Measurements from ENCODE around the gene KLC4. TPM values are rescaled to one million over a fixed set of nuclear protein-coding genes. Genes with fewer than 3 reads are reported as not detected.

KLC4 gene
- polyA plus RNA-seq, 2 donors = 8.4 to 15.3 TPM

GRCh38 chr6:43089874-43090558 is 30.6 kb downstream of the KLC4 start:
- H3K4me1 ChIP-seq (ENCODE audit: control insufficient read depth in 2 of 2, insufficient read depth in 2 of 2, low read length in 1 of 2) = peaks cover 3 to 6% of the 10 kb centered on the region in 2 donors

DNA sequence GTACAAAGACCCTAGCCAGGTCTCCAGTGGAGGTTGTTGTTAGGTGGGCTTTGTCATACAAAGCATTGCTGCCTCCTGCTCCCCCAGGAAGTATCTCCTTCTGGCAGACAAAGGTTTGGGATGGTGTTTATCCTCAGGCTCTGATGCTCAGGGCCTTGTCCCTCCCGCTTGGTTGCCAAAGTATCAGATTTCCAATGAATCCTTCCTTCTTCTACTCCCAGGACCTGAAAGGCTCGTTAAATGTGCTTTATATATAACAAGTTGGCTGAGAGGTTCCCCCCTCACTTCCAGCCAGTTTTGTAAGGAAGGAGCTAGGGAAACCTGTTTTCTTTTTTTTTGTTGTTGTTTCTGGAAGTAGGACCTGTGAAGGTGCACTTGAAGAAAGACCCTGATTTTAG is 31.1 kb downstream of the KLC4 start:
- Histone ChIP-seq H3K27me3 (ENCODE audit: control insufficient read depth in 1 of 2, insufficient read depth in 2 of 2, low read length in 2 of 2) (no peaks in the 10 kb centered on the region), H3K4me3 (ENCODE audit: low read depth in 1 of 2, low read length in 2 of 2) (no peak overlapping the region), H3K27ac (ENCODE audit: low read depth in 2 of 2, low read length in 1 of 2) (peak overlapping the region; percentile 64 to 80), H3K36me3 (ENCODE audit: control insufficient read depth in 2 of 2, insufficient read depth in 2 of 2, low read length in 1 of 2) (no peaks in the 10 kb centered on the region), H3K9me3 (ENCODE audit: control insufficient read depth in 2 of 2, insufficient read depth in 1 of 2, low read depth in 1 of 2, low read length in 1 of 2) (no peaks in the 10 kb centered on the region), H3K4me1 (ENCODE audit: control insufficient read depth in 2 of 2, insufficient read depth in 2 of 2, low read length in 1 of 2) (peaks cover 3 to 6% of the 10 kb centered on the region in 2 donors)
- WGBS, 2 donors = 39 to 44% methylated on average over 2 of the region's 2 CpGs

More at GRCh38 chr6:43089874-43090558, 30.6 kb downstream of the KLC4 start:
- Histone ChIP-seq H3K27me3 (ENCODE audit: control insufficient read depth in 1 of 2, insufficient read depth in 2 of 2, low read length in 2 of 2) (no peaks in the 10 kb centered on the region), H3K9me3 (ENCODE audit: control insufficient read depth in 2 of 2, insufficient read depth in 1 of 2, low read depth in 1 of 2, low read length in 1 of 2) (no peaks in the 10 kb centered on the region), H3K36me3 (ENCODE audit: control insufficient read depth in 2 of 2, insufficient read depth in 2 of 2, low read length in 1 of 2) (no peaks in the 10 kb centered on the region), H3K27ac (ENCODE audit: low read depth in 2 of 2, low read length in 1 of 2) (peak overlapping the region; percentile 64 to 80), H3K4me3 (ENCODE audit: low read depth in 1 of 2, low read length in 2 of 2) (no peak overlapping the region)
- WGBS, 2 donors = 52% methylated on average over 8 of the region's 8 CpGs

GRCh38 chr6:43091020-43091419 is 31.6 kb downstream of the KLC4 start:
- no peaks in the 10 kb centered on the region for H3K36me3 ChIP-seq (ENCODE audit: control insufficient read depth in 2 of 2, insufficient read depth in 2 of 2, low read length in 1 of 2)
- no peak overlapping the region for H3K4me3 ChIP-seq (ENCODE audit: low read depth in 1 of 2, low read length in 2 of 2)
- H3K9me3 ChIP-seq (ENCODE audit: control insufficient read depth in 2 of 2, insufficient read depth in 1 of 2, low read depth in 1 of 2, low read length in 1 of 2) = no peaks in the 10 kb centered on the region
- no peaks in the 10 kb centered on the region for H3K27me3 ChIP-seq (ENCODE audit: control insufficient read depth in 1 of 2, insufficient read depth in 2 of 2, low read length in 2 of 2)
- 73 to 75% methylated on average over 5 of the region's 5 CpGs for WGBS, 2 donors
- peak overlapping the region in 1 of 2 donors; percentile 32 for H3K27ac ChIP-seq (ENCODE audit: low read depth in 2 of 2, low read length in 1 of 2)
- H3K4me1 ChIP-seq (ENCODE audit: control insufficient read depth in 2 of 2, insufficient read depth in 2 of 2, low read length in 1 of 2) = peaks cover 3 to 6% of the 10 kb centered on the region in 2 donors

DNA sequence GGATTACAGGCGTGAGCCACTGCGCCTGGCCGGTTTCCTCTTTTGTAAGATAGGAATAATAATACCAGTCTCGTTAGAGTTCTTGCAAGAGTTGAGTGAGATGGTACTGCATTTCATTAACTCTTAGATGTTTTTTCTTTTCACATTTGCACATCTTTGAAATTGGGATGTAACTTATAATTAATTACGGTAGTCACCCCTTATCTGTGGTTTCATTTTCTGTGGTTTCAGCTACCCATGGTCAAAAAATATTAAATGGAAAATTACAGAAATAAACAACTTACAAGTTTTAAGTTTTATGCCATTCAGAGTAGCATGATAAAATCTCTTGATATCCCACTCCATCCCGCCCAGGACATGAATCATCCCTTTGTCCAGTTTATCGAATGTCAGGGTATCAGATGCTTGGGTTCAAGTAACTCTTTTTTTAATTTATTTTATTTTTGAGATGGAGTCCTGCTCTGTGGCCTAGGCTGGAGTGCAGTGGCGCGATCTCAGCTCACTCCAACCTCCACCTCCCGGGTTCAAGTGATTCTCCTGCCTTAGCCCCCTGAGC is 32.1 kb downstream of the KLC4 start:
- Histone ChIP-seq H3K4me3 (ENCODE audit: low read depth in 1 of 2, low read length in 2 of 2) (no peak overlapping the region), H3K36me3 (ENCODE audit: control insufficient read depth in 2 of 2, insufficient read depth in 2 of 2, low read length in 1 of 2) (no peaks in the 10 kb centered on the region), H3K4me1 (ENCODE audit: control insufficient read depth in 2 of 2, insufficient read depth in 2 of 2, low read length in 1 of 2) (peaks cover 3 to 6% of the 10 kb centered on the region in 2 donors), H3K27ac (ENCODE audit: low read depth in 2 of 2, low read length in 1 of 2) (no peak overlapping the region), H3K9me3 (ENCODE audit: control insufficient read depth in 2 of 2, insufficient read depth in 1 of 2, low read depth in 1 of 2, low read length in 1 of 2) (no peaks in the 10 kb centered on the region), H3K27me3 (ENCODE audit: control insufficient read depth in 1 of 2, insufficient read depth in 2 of 2, low read length in 2 of 2) (no peaks in the 10 kb centered on the region)
- WGBS, 2 donors = 81 to 88% methylated on average over 10 of the region's 10 CpGs

DNA sequence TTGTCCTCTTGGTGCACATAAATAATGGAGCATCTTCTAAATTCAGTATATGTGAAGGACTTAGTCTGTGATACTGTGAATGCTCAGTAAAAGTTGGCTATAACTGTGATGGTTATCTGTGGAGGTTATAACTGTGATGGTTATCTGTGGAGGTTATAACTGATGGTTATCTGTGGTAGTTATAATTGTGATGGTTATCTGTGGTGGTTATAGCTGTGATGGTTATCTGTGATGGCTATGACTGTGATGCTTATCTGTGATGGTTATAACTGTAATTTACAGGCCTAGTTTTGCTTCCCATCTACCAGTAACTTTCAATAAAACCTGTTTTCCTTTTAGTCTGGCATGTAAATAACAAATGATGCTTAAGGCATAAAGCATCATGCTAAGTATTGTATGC is 33.2 kb downstream of the KLC4 start:
- peaks cover 0 to 4% of the 10 kb centered on the region in 2 donors for H3K4me1 ChIP-seq (ENCODE audit: control insufficient read depth in 2 of 2, insufficient read depth in 2 of 2, low read length in 1 of 2)
- H3K27me3 ChIP-seq (ENCODE audit: control insufficient read depth in 1 of 2, insufficient read depth in 2 of 2, low read length in 2 of 2) = no peaks in the 10 kb centered on the region
- H3K36me3 ChIP-seq (ENCODE audit: control insufficient read depth in 2 of 2, insufficient read depth in 2 of 2, low read length in 1 of 2) = no peaks in the 10 kb centered on the region
- no peak overlapping the region for H3K27ac ChIP-seq (ENCODE audit: low read depth in 2 of 2, low read length in 1 of 2)
- no peak overlapping the region for H3K4me3 ChIP-seq (ENCODE audit: low read depth in 1 of 2, low read length in 2 of 2)
- H3K9me3 ChIP-seq (ENCODE audit: control insufficient read depth in 2 of 2, insufficient read depth in 1 of 2, low read depth in 1 of 2, low read length in 1 of 2) = no peaks in the 10 kb centered on the region

DNA sequence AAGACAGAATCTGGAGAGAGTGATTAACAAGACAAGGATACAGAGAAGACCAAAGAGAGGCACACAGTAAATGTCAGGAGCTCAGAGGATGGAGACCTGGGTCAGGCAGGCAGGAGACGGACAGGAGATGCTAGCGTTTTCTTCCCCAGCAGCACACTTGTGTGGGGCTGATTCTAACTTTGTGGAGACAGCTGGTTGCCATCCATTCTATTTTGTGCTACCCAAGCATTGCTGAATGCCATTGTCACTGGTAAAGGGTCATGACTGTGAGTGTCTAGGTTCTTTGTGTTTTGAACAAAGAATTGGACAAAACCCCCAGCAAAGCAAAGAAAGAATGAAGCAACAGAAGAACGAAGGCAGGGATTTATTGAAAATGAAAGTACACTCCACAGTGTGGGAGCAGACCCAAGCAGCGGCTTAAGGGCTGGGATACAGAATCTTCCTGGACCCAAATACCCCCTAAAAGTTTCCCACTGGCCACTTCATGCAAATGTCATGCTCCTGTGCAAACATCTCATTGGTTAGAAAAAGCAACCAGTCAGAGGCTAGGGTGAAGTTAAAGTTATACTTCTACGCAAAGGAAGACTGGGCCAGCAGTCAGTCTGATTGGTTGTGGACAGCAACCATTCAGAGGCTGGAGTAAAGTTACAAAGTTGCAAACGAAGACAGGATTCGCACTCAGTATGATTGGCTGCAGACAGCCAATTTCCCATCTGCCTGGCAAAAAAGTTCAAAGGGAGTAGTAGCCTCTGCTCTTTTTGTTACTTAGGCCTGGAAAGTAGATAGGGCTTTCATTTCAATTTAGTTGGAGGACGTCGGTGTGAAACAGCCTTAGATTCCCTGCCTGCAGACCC is 34.2 kb downstream of the KLC4 start:
- 36 to 41% methylated on average over 9 of the region's 9 CpGs for WGBS, 2 donors
- H3K4me1 ChIP-seq (ENCODE audit: control insufficient read depth in 2 of 2, insufficient read depth in 2 of 2, low read length in 1 of 2) = peaks cover 0 to 2% of the 10 kb centered on the region in 2 donors
- H3K4me3 ChIP-seq (ENCODE audit: low read depth in 1 of 2, low read length in 2 of 2) = peak overlapping the region; percentile 25 to 41
- no peaks in the 10 kb centered on the region for H3K9me3 ChIP-seq (ENCODE audit: control insufficient read depth in 2 of 2, insufficient read depth in 1 of 2, low read depth in 1 of 2, low read length in 1 of 2)
- H3K27ac ChIP-seq (ENCODE audit: low read depth in 2 of 2, low read length in 1 of 2) = peak overlapping the region; percentile 72 to 77
- no peaks in the 10 kb centered on the region for H3K27me3 ChIP-seq (ENCODE audit: control insufficient read depth in 1 of 2, insufficient read depth in 2 of 2, low read length in 2 of 2)
- no peaks in the 10 kb centered on the region for H3K36me3 ChIP-seq (ENCODE audit: control insufficient read depth in 2 of 2, insufficient read depth in 2 of 2, low read length in 1 of 2)

DNA sequence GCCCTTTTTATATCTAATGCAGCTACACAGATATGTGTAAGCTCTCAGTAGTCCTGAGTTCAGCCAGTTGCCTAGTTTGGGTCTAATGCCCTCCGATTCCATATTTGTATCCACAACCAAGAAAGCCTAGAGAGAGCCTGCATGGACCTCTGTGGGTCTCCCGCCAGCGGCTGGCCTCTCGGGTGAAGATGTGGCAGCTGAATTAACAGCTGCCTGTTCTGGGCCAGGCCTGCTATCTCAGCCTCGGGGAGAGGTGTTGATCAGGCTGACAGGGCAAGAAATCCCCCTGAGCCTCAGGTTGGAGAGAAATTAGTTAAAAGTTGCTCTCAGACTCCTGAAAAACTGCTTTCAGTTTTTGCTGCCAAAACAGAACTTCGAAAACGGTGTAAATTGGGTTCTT is 36.5 kb downstream of the KLC4 start:
- Histone ChIP-seq H3K9me3 (ENCODE audit: control insufficient read depth in 2 of 2, insufficient read depth in 1 of 2, low read depth in 1 of 2, low read length in 1 of 2) (no peaks in the 10 kb centered on the region), H3K4me3 (ENCODE audit: low read depth in 1 of 2, low read length in 2 of 2) (peak overlapping the region in 1 of 2 donors; percentile 13), H3K36me3 (ENCODE audit: control insufficient read depth in 2 of 2, insufficient read depth in 2 of 2, low read length in 1 of 2) (no peaks in the 10 kb centered on the region), H3K4me1 (ENCODE audit: control insufficient read depth in 2 of 2, insufficient read depth in 2 of 2, low read length in 1 of 2) (peaks cover 0 to 2% of the 10 kb centered on the region in 2 donors), H3K27me3 (ENCODE audit: control insufficient read depth in 1 of 2, insufficient read depth in 2 of 2, low read length in 2 of 2) (no peaks in the 10 kb centered on the region), H3K27ac (ENCODE audit: low read depth in 2 of 2, low read length in 1 of 2) (peak overlapping the region; percentile 36 to 84)
- WGBS, 2 donors = 39 to 44% methylated on average over 7 of the region's 7 CpGs

DNA sequence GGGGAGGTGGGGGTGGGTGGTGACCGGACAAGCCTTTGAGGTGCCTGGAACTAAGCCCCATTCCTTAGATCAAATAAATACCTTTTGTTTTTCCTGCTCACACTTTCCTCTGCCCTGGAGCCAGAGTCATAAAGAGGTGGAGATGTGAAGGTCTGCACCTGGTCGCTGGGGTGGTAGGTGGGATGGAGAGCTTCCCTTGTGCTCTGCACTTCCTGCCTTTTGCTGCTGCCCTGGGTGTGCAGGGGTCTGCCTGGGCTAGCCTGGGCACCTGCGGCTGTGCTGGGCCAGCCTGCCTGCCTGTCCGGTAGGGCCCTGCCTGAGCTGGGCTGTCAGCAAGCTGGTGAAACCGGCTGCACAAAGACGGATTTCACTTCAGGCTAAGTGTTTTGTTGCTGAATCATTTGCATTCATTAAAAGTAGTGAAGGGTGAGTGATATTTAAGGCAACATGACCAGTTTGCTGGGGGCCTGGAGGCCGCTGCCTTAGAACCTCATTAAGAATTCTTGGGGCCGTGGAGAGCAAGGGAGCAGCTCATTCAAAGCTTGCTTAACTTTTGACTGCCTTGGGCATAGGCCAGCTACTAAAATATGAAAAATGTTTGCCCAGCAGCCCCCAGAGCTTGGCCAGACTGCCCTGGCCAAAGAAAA is 37.1 kb downstream of the KLC4 start:
- 27 to 48% methylated on average over 8 of the region's 8 CpGs for whole genome bisulfite sequencing, 2 donors
- Histone ChIP-seq H3K36me3 (ENCODE audit: control insufficient read depth in 2 of 2, insufficient read depth in 2 of 2, low read length in 1 of 2) (no peaks in the 10 kb centered on the region), H3K9me3 (ENCODE audit: control insufficient read depth in 2 of 2, insufficient read depth in 1 of 2, low read depth in 1 of 2, low read length in 1 of 2) (no peaks in the 10 kb centered on the region), H3K4me1 (ENCODE audit: control insufficient read depth in 2 of 2, insufficient read depth in 2 of 2, low read length in 1 of 2) (peaks cover 0 to 2% of the 10 kb centered on the region in 2 donors), H3K4me3 (ENCODE audit: low read depth in 1 of 2, low read length in 2 of 2) (peak overlapping the region in 1 of 2 donors; percentile 13), H3K27ac (ENCODE audit: low read depth in 2 of 2, low read length in 1 of 2) (peak overlapping the region; percentile 80 to 84), H3K27me3 (ENCODE audit: control insufficient read depth in 1 of 2, insufficient read depth in 2 of 2, low read length in 2 of 2) (no peaks in the 10 kb centered on the region)

DNA sequence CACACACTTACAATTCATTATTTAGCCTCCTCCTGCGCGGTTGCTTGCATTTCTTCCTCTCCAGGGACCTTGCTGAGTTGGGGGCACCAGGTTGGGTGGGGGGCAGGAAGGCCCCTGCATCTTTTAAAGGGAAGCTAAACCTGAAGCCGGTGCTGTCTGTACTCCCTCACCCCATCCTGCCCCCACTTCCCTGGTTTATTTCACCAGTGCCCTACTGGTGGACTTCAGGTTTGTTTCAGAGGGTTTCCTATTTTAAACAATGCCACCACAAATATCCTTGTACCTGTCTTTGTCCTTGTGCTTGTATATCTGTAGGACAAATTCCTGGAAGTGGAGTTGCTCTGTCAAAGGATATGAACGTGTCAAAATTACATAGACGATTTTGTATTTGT is 37.7 kb downstream of the KLC4 start:
- H3K4me1 ChIP-seq (ENCODE audit: control insufficient read depth in 2 of 2, insufficient read depth in 2 of 2, low read length in 1 of 2) = peaks cover 0 to 2% of the 10 kb centered on the region in 2 donors

More for the DNA sequence above, 37.7 kb downstream of the KLC4 start:
- Histone ChIP-seq H3K27me3 (ENCODE audit: control insufficient read depth in 1 of 2, insufficient read depth in 2 of 2, low read length in 2 of 2) (no peaks in the 10 kb centered on the region), H3K27ac (ENCODE audit: low read depth in 2 of 2, low read length in 1 of 2) (peak overlapping the region; percentile 80 to 84), H3K36me3 (ENCODE audit: control insufficient read depth in 2 of 2, insufficient read depth in 2 of 2, low read length in 1 of 2) (no peaks in the 10 kb centered on the region), H3K9me3 (ENCODE audit: control insufficient read depth in 2 of 2, insufficient read depth in 1 of 2, low read depth in 1 of 2, low read length in 1 of 2) (no peaks in the 10 kb centered on the region), H3K4me3 (ENCODE audit: low read depth in 1 of 2, low read length in 2 of 2) (no peak overlapping the region)
- 22 to 33% methylated on average over 5 of the region's 5 CpGs for WGBS, 2 donors
